PC-9 (cell line): Measurements from ENCODE around the gene IL17REL. TPM values are rescaled to one million over a fixed set of nuclear protein-coding genes. Genes with fewer than 3 reads are reported as not detected.

Source experiments
- BruUV-seq: library from RNA; stranded (reverse); fragments of 400-500 nt; replicated peaks from 2 replicates; lab custom pipeline; 2021; lab: Mats Ljungman, UMichigan
- CTCF ChIA-PET: fragments of 300-600 bp; sonication (Branson Sonifier 250); formaldehyde crosslinking; loops from one replicate; lab custom pipeline; 2022; ENCODE audit warnings: antibody characterized with exemption; lab: Charles Lee
- POLR2A ChIA-PET: fragments of 300-600 bp; sonication (Branson Sonifier 250); formaldehyde crosslinking; loops from one replicate; lab custom pipeline; 2022; ENCODE audit warnings: antibody characterized with exemption; ENCODE audit not compliant: unreplicated experiment; lab: Charles Lee
- DNase-seq, 2 experiments: peaks; one replicate each; pipeline versions ENCODE4 v3.0.0 to v3.0.0-alpha.2; 2015 to 2022; ENCODE audit warnings: mixed read lengths in 1 of 2
- H2AFZ ChIP-seq: fragments of 200-600 bp; sonication (generic); 2 replicates; pipeline ENCODE4 v1.8.1; 2017; ENCODE audit warnings: antibody characterized with exemption
- H3F3A ChIP-seq: fragments of 200-600 bp; sonication (generic); 2 replicates; pipeline ENCODE4 v1.8.1; 2017; ENCODE audit warnings: antibody characterized with exemption, mild to moderate bottlenecking, low read depth; ENCODE audit not compliant: insufficient read depth
- H3K27ac ChIP-seq: fragments of 200-600 bp; sonication (generic); 2 replicates; pipeline ENCODE4 v1.6.1; 2016; ENCODE audit warnings: mixed run types
- H3K27me3 ChIP-seq: fragments of 200-600 bp; sonication (generic); 2 replicates; pipeline ENCODE4 v1.6.1; 2016; ENCODE audit warnings: low read depth, mixed run types; ENCODE audit not compliant: insufficient read depth
- H3K36me3 ChIP-seq: fragments of 200-600 bp; sonication (generic); 2 replicates; pipeline ENCODE4 v1.6.1; 2016; ENCODE audit warnings: low read depth, mixed run types
- H3K4me1 ChIP-seq: fragments of 200-600 bp; sonication (generic); replicated peaks from 2 replicates; pipeline ENCODE4 v1.6.1; 2016; ENCODE audit warnings: mixed run types; ENCODE audit not compliant: insufficient read depth
- H3K4me2 ChIP-seq: fragments of 200-600 bp; sonication (generic); 2 replicates; pipeline ENCODE4 v1.6.1; 2017; ENCODE audit warnings: mixed run types
- H3K4me3 ChIP-seq: fragments of 200-600 bp; sonication (generic); 2 replicates; pipeline ENCODE4 v1.6.1; 2016; ENCODE audit warnings: mixed run types
- H3K79me2 ChIP-seq: fragments of 200-600 bp; sonication (generic); 2 replicates; pipeline ENCODE4 v1.6.1; 2017; ENCODE audit warnings: low read depth, mixed run types
- H3K9me2 ChIP-seq: fragments of 200-600 bp; sonication (generic); 2 replicates; pipeline ENCODE4 v1.8.1; 2017; ENCODE audit warnings: mild to moderate bottlenecking; ENCODE audit not compliant: insufficient read depth
- H3K9me3 ChIP-seq: fragments of 200-600 bp; sonication (generic); 2 replicates; pipeline ENCODE4 v1.8.1; 2016; ENCODE audit warnings: low read depth; ENCODE audit not compliant: insufficient read depth
- H4K20me1 ChIP-seq: fragments of 200-600 bp; sonication (generic); 2 replicates; pipeline ENCODE4 v1.8.1; 2017; ENCODE audit not compliant: insufficient read depth
- EZH2 ChIP-seq: fragments of 200-600 bp; sonication (generic); IDR thresholded peaks from 2 replicates; pipeline ENCODE4 v1.8.0; 2017; ENCODE audit warnings: antibody characterized with exemption, low read depth
- intact Hi-C: fragments of 100-400 bp; cut with micrococcal nuclease; formaldehyde crosslinking; loops from one replicate; pipeline ENCODE4 v1.10.0; 2022; ENCODE audit not compliant: unreplicated experiment
- total RNA-seq: library from RNA; stranded (reverse); gene quantifications from 2 replicates; pipeline ENCODE4 v1.2.3, GENCODE V29; 2021
- TF ChIP-seq, protein P1 (sequence below): fragments of 200-600 bp; sonication (generic); conservative IDR thresholded peaks from 2 replicates; pipeline ENCODE4 v1.6.1; 2017; ENCODE audit warnings: mixed run types, antibody characterized with exemption, mild to moderate bottlenecking, moderate library complexity

IL17REL gene
- total RNA-seq, 1 experiment from 2014 or later = not detected

DNA sequence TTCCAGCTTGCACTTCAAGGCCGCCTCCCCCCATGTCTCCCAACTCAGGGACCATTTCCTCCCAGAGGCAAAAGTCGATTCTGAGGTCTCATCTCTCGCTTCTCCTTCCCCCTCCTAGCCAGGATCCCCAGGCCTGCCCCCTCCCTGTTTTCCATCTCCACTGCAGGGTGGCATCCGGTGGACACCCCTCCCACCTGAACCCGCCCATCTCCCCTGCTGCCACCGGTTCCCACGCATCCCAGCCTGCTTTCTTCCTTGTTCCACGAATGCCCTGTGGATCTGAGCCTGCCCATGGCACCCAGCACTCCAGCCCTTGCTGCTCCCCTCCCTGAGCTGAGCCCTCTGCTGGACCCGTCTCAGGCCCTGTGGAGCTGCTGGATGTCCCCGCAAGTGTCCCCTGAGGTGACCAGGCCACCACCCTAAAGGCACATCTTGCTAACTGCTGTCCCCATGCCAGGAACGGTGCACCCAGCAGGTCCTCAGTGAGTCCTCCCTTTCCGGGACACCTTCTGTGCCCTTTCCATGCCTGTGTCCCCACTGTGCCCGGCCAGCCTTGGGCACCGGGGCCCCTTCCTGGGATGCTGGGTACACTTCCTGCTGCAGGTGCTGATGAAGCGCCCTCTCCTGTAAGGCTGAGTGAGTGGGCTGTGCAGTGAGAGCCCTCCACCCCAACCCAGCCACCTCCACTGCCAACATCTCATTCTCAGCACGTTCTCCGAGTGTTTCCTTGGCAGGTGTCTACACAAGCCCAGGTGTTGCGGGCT, 936 bp downstream of the IL17REL start:
- peaks cover 24% of the 10 kb centered on the region for H3K27me3 ChIP-seq
- 0 out of 2 replicates have a peak, but pooled peaks cover 6% of the 10 kb centered on the region for H4K20me1 ChIP-seq
- H3K9me3 ChIP-seq = no peaks in the 10 kb centered on the region
- no peak overlapping the region for H2AFZ ChIP-seq
- ChIA-PET CTCF (interaction anchor here (0.6 to 1.7 kb wide), 3 partner anchors 16 to 216 kb away, joined by 3 to 8 read pairs (median 3); no protein-coding TSS in a partner anchor), POLR2A (no interaction called here)
- peaks cover 17% of the 10 kb centered on the region for H3F3A ChIP-seq
- intact Hi-C loops = no loop called here
- H3K4me1 ChIP-seq = 0 out of 2 replicates have a peak, but pooled peaks cover 14% of the 10 kb centered on the region
- H3K9me2 ChIP-seq = no peaks in the 10 kb centered on the region
- no TSS peak for BruUV-seq
- no peak overlapping the region for H3K4me3 ChIP-seq
- no peaks in the 10 kb centered on the region for H3K79me2 ChIP-seq
- H3K27ac ChIP-seq = no peak overlapping the region
- DNase-seq = no peak
- TF ChIP-seq EZH2 = no peak
- TF ChIP-seq, protein P1, sequence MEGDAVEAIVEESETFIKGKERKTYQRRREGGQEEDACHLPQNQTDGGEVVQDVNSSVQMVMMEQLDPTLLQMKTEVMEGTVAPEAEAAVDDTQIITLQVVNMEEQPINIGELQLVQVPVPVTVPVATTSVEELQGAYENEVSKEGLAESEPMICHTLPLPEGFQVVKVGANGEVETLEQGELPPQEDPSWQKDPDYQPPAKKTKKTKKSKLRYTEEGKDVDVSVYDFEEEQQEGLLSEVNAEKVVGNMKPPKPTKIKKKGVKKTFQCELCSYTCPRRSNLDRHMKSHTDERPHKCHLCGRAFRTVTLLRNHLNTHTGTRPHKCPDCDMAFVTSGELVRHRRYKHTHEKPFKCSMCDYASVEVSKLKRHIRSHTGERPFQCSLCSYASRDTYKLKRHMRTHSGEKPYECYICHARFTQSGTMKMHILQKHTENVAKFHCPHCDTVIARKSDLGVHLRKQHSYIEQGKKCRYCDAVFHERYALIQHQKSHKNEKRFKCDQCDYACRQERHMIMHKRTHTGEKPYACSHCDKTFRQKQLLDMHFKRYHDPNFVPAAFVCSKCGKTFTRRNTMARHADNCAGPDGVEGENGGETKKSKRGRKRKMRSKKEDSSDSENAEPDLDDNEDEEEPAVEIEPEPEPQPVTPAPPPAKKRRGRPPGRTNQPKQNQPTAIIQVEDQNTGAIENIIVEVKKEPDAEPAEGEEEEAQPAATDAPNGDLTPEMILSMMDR = no peak
- no peaks in the 10 kb centered on the region for H3K36me3 ChIP-seq
- H3K4me2 ChIP-seq = no peak overlapping the region

DNA sequence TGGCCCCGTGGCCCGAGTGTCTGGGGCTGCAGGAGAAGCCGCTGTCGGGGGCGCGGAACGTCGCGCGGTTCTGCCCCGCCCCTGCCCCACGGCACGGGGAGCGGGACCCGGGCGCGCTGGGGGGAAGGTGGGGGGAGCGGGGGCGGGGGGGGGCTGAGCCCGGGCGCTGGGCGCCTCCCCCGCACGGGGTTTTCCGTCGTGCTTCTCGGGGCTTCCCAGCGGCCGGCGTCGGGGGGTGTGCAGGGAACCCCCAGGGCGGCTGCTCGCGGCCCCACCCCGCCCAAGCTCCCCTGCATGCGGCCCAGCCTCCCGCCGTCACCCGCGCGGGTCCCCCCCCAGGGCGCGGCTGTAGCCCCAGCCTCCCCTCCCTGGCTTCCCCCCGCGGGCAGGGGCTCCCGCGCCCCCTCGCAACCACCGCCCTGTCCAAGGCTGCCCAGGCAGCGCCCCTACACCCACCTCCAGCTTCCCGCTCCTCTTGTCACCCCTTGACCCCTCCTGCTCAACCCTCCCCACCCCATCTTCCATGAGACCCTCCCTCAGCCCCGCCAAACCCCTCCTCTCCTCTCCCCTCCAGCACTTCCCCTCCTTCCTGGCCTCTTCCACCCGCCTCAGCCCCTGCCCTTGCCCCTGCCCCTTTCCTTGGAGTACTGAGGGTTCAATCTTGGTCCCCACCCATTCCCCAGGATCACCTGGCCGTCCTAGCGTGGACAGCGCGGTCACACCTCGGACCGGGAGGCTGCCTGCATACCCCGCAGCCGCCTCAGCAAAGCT, 1.7 kb downstream of the IL17REL start:
- peaks cover 23% of the 10 kb centered on the region for H3K27me3 ChIP-seq
- intact Hi-C loops = no loop called here
- BruUV-seq = no TSS peak

More for the DNA sequence above, 1.7 kb downstream of the IL17REL start:
- Histone ChIP-seq H3K27ac (no peak overlapping the region), H3K36me3 (no peaks in the 10 kb centered on the region), H2AFZ (no peak overlapping the region), H3K9me2 (no peaks in the 10 kb centered on the region), H3K9me3 (no peaks in the 10 kb centered on the region), H3K4me1 (peaks cover 18% of the 10 kb centered on the region; the same call in 1 of the 2 replicates), H3F3A (peaks cover 17% of the 10 kb centered on the region), H3K4me2 (no peak overlapping the region), H4K20me1 (0 out of 2 replicates have a peak, but pooled peaks cover 6% of the 10 kb centered on the region), H3K4me3 (no peak overlapping the region), H3K79me2 (no peaks in the 10 kb centered on the region)
- DNase-seq = no peak
- CTCF ChIA-PET = interaction anchor here (0.6 kb wide), 1 partner anchor 215 kb away, joined by 3 read pairs; no protein-coding TSS in a partner anchor
- POLR2A ChIA-PET = no interaction called here
- TF ChIP-seq EZH2 = no peak
- TF ChIP-seq, protein P1 = no peak
